GM19463 (cell line): ENCODE data around the gene COPZ2.
A peak's percentile ranks its signal among the peaks of the same experiment; 100 is the strongest.
"Not testable (repeated sequence)": the region's sequence is repeated elsewhere in the genome, so short reads cannot be mapped to it uniquely, and the experiment has no call there.

ENCODE experiments used
- ATAC-seq: cut with Tn5 transposase; IDR thresholded peaks from one replicate; pipeline ENCODE4 v1.9.1; 2021; ENCODE audit warnings: mild to moderate bottlenecking, moderate library complexity; ENCODE audit not compliant: unreplicated experiment

The COPZ2 gene

GRCh38 chr17:48010193-48010592, 27.4 kb downstream of the COPZ2 start:
- ATAC-seq: no peak

GRCh38 chr17:48006936-48007709, 30.5 kb downstream of the COPZ2 start:
- ATAC-seq: no peak

- ATAC-seq: no peak
Measured at GRCh38 chr17:48004983-48005382, 32.6 kb downstream of the COPZ2 start.

- no peak for ATAC-seq
Measured at GRCh38 chr17:48003417-48004151, 34.0 kb downstream of the COPZ2 start.

GRCh38 chr17:48002916-48003416, 34.6 kb downstream of the COPZ2 start:
- no peak for ATAC-seq

- peak; percentile 57 for ATAC-seq
Measured at GRCh38 chr17:48002266-48002915, 35.2 kb downstream of the COPZ2 start.

- not testable (repeated sequence) for ATAC-seq
Measured at GRCh38 chr17:48001657-48002056, 35.9 kb downstream of the COPZ2 start.

GRCh38 chr17:48001197-48001596, 36.4 kb downstream of the COPZ2 start:
- no peak for ATAC-seq

- no peak for ATAC-seq
Measured at GRCh38 chr17:47999582-47999981, 38.0 kb downstream of the COPZ2 start.

GRCh38 chr17:47998044-47998443, 39.6 kb downstream of the COPZ2 start:
- ATAC-seq: no peak

- ATAC-seq: no peak
Measured at GRCh38 chr17:47997586-47997985, 40.0 kb downstream of the COPZ2 start.

GRCh38 chr17:47996201-47996600, 41.4 kb downstream of the COPZ2 start:
- ATAC-seq: no peak

GRCh38 chr17:47995241-47995935, 42.2 kb downstream of the COPZ2 start:
- ATAC-seq: no peak

- ATAC-seq: no peak
Measured at GRCh38 chr17:47994724-47995123, 42.9 kb downstream of the COPZ2 start.

- ATAC-seq: no peak
Measured at GRCh38 chr17:47993964-47994363, 43.6 kb downstream of the COPZ2 start.

- ATAC-seq: no peak
Measured at GRCh38 chr17:47993031-47993564, 44.5 kb downstream of the COPZ2 start.

GRCh38 chr17:47992216-47992615, 45.4 kb downstream of the COPZ2 start:
- ATAC-seq: no peak

- no peak for ATAC-seq
Measured at GRCh38 chr17:47990962-47991731, 46.5 kb downstream of the COPZ2 start.

- no peak for ATAC-seq
Measured at GRCh38 chr17:47989700-47990099, 47.9 kb downstream of the COPZ2 start.

- ATAC-seq: no peak
Measured at GRCh38 chr17:47989159-47989558, 48.4 kb downstream of the COPZ2 start.
